ENCODE results near the gene TMEM19. TPM values are rescaled to one million over a fixed set of nuclear protein-coding genes. Genes with fewer than 3 reads are reported as not detected.
"Not testable (repeated sequence)": the region's sequence is repeated elsewhere in the genome, so short reads cannot be mapped to it uniquely, and the experiment has no call there.

Gene TMEM19
- total RNA-seq, 1 donor from 2014 or later, result 46.7 TPM

DNA sequence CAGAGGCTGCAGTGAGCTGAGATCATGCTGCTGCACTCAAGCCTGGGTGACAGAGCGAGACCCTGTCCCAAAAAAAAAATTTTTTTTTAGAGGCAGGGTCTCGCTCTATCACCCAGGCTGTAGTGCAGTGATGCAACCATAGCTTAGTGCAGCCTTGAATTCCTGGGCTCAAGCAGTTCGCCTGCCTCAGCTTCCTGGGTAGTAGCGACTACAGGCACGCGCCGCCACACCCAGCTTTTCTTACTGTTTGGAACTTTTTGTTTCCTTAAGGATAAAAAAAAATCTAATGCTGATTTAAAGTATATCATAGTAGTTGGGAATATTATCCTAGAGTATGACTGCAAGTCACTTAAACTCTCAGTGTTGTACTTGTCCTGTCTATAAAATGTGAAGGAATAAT is 7.2 kb downstream of the TMEM19 start:
- Mint-ChIP-seq H3K4me3 (peak overlapping the region; percentile 76), H3K27ac (peak overlapping the region; percentile 97), H3K36me3 (ENCODE audit: low read depth) (peaks cover 32% of the 10 kb centered on the region), H3K27me3 (no peaks in the 10 kb centered on the region), H3K9me3 (no peaks in the 10 kb centered on the region), H3K4me1 (peaks cover 77% of the 10 kb centered on the region)
- DNase-seq (no peak), ATAC-seq (ENCODE audit: low read depth) (no peak)
- POLR2A ChIA-PET, result interaction anchor here (3.4 to 4.3 kb wide), 3 partner anchors 8 to 61 kb away, joined by 12 to 49 read pairs (median 21); partner anchors contain the start of genes RAB21, THAP2, TMEM19 and ZFC3H1
- CTCF ChIA-PET, result no interaction called here
- TF ChIP-seq, protein P1, sequence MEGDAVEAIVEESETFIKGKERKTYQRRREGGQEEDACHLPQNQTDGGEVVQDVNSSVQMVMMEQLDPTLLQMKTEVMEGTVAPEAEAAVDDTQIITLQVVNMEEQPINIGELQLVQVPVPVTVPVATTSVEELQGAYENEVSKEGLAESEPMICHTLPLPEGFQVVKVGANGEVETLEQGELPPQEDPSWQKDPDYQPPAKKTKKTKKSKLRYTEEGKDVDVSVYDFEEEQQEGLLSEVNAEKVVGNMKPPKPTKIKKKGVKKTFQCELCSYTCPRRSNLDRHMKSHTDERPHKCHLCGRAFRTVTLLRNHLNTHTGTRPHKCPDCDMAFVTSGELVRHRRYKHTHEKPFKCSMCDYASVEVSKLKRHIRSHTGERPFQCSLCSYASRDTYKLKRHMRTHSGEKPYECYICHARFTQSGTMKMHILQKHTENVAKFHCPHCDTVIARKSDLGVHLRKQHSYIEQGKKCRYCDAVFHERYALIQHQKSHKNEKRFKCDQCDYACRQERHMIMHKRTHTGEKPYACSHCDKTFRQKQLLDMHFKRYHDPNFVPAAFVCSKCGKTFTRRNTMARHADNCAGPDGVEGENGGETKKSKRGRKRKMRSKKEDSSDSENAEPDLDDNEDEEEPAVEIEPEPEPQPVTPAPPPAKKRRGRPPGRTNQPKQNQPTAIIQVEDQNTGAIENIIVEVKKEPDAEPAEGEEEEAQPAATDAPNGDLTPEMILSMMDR (IDR thresholded peaks at IDR 0.05), result no peak
- intact Hi-C loops (cut with micrococcal nuclease), result loop anchor here (10.0 kb wide), 1 partner anchor 1448 kb away; the partner anchor contains the start of gene CNOT2

DNA sequence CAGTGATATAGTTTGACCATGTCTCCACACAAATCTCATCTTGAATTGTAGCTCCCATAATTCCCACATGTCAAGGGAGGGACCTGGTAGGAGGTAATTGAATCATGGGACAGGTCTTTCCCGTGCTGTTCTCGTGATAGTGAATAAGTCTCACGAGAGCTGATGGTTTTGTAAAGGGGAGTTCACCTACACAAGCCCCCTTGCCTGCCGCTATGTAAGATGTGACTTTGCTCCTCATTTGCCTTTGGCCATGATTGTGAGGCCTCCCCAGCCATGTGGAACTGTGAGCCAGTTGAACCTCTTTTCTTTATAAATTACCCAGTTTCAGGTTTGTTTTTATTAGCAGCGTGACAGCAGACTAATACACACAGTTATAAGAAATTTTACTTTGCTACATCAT is 7.8 kb downstream of the TMEM19 start:
- DNase-seq, CTCF ChIA-PET, H3K27me3 Mint-ChIP-seq, H3K9me3 Mint-ChIP-seq: not testable (repeated sequence)
- H3K36me3 Mint-ChIP-seq (ENCODE audit: low read depth), result peaks cover 36% of the 10 kb centered on the region
- intact Hi-C loops (cut with micrococcal nuclease), result loop anchor here (1.0 to 10.0 kb wide), 5 partner anchors 7 to 1449 kb away; partner anchors contain the start of genes CNOT2, RAB21, TMEM19 and ZFC3H1
- POLR2A ChIA-PET, result interaction anchor here (3.4 to 4.3 kb wide), 3 partner anchors 8 to 61 kb away, joined by 12 to 49 read pairs (median 21); partner anchors contain the start of genes RAB21, THAP2, TMEM19 and ZFC3H1
- H3K27ac Mint-ChIP-seq, result peak overlapping the region; percentile 97
- ATAC-seq (ENCODE audit: low read depth), result peak; percentile 4
- H3K4me3 Mint-ChIP-seq, result peak overlapping the region; percentile 76
- H3K4me1 Mint-ChIP-seq, result peaks cover 77% of the 10 kb centered on the region

DNA sequence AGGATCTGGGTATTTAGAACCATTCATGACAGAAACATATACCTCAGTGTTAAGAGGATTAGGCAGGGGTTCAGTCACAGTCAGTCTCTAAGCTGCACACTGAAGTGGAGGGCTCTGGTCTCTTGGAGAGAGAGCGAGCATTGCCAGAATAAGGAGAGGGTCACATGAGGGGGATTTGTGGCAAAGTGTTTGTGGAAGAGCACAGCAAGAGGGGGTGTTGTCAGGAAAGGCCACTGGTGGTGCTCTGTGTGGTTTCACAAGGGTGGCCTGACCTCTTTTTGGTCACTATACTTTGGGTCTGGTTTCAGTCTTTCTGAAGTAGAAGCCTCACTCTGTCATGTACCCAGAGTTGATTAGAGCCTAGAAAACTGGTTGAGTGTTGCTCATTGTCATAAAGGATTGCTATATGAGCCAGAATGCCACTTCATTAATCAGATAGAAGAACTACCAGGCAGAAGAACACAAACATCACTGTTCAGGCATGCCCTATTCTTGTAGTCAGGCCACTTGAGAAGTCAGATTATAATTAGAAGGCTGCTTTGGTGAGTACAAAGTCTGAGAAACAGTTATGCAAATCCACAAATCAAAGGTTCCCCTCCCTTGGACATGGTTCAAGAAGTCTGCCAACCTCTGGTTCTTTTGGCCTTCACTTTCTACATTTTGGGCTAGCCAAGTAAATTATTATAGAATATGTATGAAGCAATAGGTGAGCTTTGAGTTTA is 8.4 kb downstream of the TMEM19 start:
- TF ChIP-seq, protein P1 (IDR thresholded peaks at IDR 0.05), result no peak
- ChIA-PET CTCF (interaction anchor here (1.4 kb wide), 1 partner anchor 8 kb away, joined by 8 read pairs; the partner anchor contains the start of gene TMEM19), POLR2A (interaction anchor here (3.4 to 4.3 kb wide), 3 partner anchors 9 to 60 kb away, joined by 12 to 49 read pairs (median 21); partner anchors contain the start of genes RAB21, THAP2, TMEM19 and ZFC3H1)
- Mint-ChIP-seq H3K4me3 (peak overlapping the region; percentile 76), H3K27me3 (no peaks in the 10 kb centered on the region), H3K4me1 (peaks cover 77% of the 10 kb centered on the region), H3K9me3 (no peaks in the 10 kb centered on the region), H3K27ac (peak overlapping the region; percentile 97), H3K36me3 (ENCODE audit: low read depth) (peaks cover 42% of the 10 kb centered on the region)
- ATAC-seq (ENCODE audit: low read depth) (peak; percentile 83), DNase-seq (no peak)
- intact Hi-C loops (cut with micrococcal nuclease), result loop anchor here (1.0 to 10.0 kb wide), 5 partner anchors 8 to 1449 kb away; partner anchors contain the start of genes CNOT2, RAB21, TMEM19 and ZFC3H1

DNA sequence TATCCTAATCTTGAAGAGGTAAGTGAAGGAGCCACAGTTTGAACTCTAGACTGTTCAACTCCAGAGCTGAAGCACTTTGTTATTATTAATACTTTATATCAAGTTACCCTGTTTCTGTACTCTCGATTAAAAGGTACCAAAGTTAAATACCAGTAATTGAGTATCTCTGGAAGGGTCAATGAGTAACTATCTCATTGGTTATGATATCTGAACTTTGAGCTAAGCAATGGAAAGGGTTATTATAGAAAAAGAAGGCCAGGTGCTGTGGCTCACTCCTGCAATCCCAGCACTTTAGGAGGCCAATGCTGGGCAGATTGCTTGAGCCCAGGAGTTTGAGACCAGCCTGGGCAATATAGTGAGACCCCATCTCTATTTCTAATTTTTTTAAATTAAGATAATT is 9.9 kb downstream of the TMEM19 start:
- intact Hi-C loops (cut with micrococcal nuclease), result loop anchor here (2.0 to 10.0 kb wide), 3 partner anchors 15 to 1451 kb away; partner anchors contain the start of genes CNOT2 and RAB21
- H3K27me3 Mint-ChIP-seq, result no peaks in the 10 kb centered on the region
- ATAC-seq (ENCODE audit: low read depth) (no peak), DNase-seq (no peak)
- H3K4me1 Mint-ChIP-seq, result peaks cover 67% of the 10 kb centered on the region
- H3K27ac Mint-ChIP-seq, result no peak overlapping the region
- H3K9me3 Mint-ChIP-seq, result no peaks in the 10 kb centered on the region
- no peak overlapping the region for H3K4me3 Mint-ChIP-seq
- POLR2A ChIA-PET, result interaction anchor here (1.0 to 4.3 kb wide), 4 partner anchors 10 to 59 kb away, joined by 4 to 49 read pairs (median 16); partner anchors contain the start of genes RAB21, THAP2, TMEM19 and ZFC3H1
- TF ChIP-seq, protein P1 (IDR thresholded peaks at IDR 0.05), result no peak
- H3K36me3 Mint-ChIP-seq (ENCODE audit: low read depth), result peaks cover 44% of the 10 kb centered on the region
- CTCF ChIA-PET, result interaction anchor here (1.0 to 1.4 kb wide), 2 partner anchors 9 to 280 kb away, joined by 3 to 8 read pairs; partner anchors contain the start of gene TMEM19

DNA sequence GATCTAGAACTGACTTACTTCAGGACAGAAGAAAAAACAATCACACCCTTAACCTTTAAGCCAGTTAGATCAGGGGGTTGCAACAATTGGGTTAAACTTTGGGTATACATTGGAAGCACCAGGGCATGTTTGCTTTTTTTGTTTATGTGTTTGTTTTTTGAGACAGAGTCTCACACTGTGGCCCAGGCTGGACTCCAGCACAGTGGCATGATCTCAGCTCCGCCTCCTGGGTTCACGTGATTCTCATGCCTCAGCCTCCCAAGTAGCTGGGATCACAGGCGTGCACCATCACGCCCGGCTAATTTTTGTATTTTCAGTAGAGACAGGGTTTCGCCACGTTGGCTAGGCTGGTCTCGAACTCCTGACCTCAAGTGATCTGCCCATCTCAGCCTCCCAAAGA is 16.3 kb downstream of the TMEM19 start:
- H3K4me3 Mint-ChIP-seq; H3K27me3 Mint-ChIP-seq; ATAC-seq (ENCODE audit: low read depth); POLR2A ChIA-PET; DNase-seq; CTCF ChIA-PET; intact Hi-C loops (cut with micrococcal nuclease); H3K9me3 Mint-ChIP-seq: not testable (repeated sequence)
- Mint-ChIP-seq H3K27ac (peak overlapping the region; percentile 18), H3K36me3 (ENCODE audit: low read depth) (peaks cover 68% of the 10 kb centered on the region), H3K4me1 (peaks cover 27% of the 10 kb centered on the region)
